Lower leg skin (tissue), 3 donors: ENCODE measurements around the gene CASTOR2.

ENCODE experiments used
- POLR2A ChIP-seq, 2 donors: fragments of 450-650 bp; IDR thresholded peaks; one replicate each; pipeline ENCODE4 v1.6.1; 2016 to 2017; ENCODE audit warnings: antibody characterized with exemption in 2 of 2, mild to moderate bottlenecking in 1 of 2, moderate library complexity in 1 of 2
- TF ChIP-seq, protein P1 (sequence below), 3 donors: fragments of 450-650 bp; IDR thresholded peaks; one replicate each; pipeline ENCODE4 v1.5.1; 2016; ENCODE audit warnings: antibody characterized with exemption in 3 of 3, mild to moderate bottlenecking in 3 of 3, moderate library complexity in 2 of 3

DNA sequence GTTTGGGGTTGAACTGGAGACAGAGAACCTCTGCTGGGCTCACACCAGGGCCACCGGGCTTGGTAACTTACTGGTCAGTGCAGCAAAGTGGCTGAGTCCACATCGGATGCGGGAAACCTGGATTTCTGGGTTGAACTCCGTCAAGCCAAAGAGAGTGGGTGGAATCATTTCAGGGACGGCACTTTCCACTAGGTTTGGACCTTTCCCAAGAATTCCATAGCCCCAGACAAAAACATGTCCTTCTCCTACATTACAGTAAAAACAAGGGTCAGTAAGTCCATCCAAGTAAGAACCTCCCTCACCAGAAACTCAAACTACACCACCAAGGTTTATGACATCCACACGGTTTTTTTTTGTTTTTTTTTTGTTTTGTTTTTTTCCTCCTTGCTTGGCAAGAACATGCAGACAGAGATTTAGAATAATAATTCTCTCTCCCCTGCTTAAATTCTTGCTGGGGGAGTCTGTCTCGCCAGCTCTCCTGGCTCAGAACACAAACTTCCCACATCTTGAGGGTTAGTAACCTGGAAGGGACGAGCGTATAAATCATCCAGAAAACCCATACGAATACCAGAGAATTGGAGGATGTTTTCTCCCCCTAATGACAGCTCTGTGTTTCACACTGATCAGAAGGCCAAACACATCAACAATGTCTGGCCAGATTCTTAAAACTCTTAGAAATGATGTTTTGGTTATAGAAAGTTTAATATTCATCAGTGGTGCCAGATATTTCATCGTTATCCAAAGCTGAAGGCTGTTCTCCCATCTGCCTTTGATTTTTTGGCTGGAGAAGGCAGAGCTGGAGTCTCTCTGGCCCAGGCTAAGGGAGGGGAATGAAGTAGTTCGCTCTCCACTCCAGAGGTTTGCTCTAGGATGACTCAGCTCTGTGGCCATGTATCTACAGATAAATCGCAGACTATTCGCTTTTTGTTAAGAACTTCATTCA, 91.6 kb downstream of the CASTOR2 start:
- TF ChIP-seq, protein P1, sequence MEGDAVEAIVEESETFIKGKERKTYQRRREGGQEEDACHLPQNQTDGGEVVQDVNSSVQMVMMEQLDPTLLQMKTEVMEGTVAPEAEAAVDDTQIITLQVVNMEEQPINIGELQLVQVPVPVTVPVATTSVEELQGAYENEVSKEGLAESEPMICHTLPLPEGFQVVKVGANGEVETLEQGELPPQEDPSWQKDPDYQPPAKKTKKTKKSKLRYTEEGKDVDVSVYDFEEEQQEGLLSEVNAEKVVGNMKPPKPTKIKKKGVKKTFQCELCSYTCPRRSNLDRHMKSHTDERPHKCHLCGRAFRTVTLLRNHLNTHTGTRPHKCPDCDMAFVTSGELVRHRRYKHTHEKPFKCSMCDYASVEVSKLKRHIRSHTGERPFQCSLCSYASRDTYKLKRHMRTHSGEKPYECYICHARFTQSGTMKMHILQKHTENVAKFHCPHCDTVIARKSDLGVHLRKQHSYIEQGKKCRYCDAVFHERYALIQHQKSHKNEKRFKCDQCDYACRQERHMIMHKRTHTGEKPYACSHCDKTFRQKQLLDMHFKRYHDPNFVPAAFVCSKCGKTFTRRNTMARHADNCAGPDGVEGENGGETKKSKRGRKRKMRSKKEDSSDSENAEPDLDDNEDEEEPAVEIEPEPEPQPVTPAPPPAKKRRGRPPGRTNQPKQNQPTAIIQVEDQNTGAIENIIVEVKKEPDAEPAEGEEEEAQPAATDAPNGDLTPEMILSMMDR (IDR thresholded peaks at IDR 0.05), result no peak
- TF ChIP-seq POLR2A (IDR thresholded peaks at IDR 0.05), result no peak
